HG03558 (cell line): ENCODE results near the gene CCDC88B.
"Not testable (repeated sequence)": the region's sequence is repeated elsewhere in the genome, so short reads cannot be mapped to it uniquely, and the experiment has no call there.

Experiments
- ATAC-seq: cut with Tn5 transposase; IDR thresholded peaks from one replicate; pipeline ENCODE4 v1.9.1; 2021; ENCODE audit warnings: moderate number of reproducible peaks; ENCODE audit not compliant: unreplicated experiment; ENCODE audit errors: extremely low read depth

The CCDC88B gene

GRCh38 chr11:64321026-64321425 is 19.0 kb upstream of the CCDC88B start:
- ATAC-seq, result no peak

- ATAC-seq, result no peak
Observed at GRCh38 chr11:64321533-64321932, 18.5 kb upstream of the CCDC88B start.

- no peak for ATAC-seq
Observed at GRCh38 chr11:64322925-64323260, 17.1 kb upstream of the CCDC88B start.

- no peak for ATAC-seq
Observed at GRCh38 chr11:64323373-64323772, 16.6 kb upstream of the CCDC88B start.

- ATAC-seq, result not testable (repeated sequence)
Observed at GRCh38 chr11:64323984-64324383, 16.0 kb upstream of the CCDC88B start.

GRCh38 chr11:64324692-64325469 is 15.1 kb upstream of the CCDC88B start:
- no peak for ATAC-seq

GRCh38 chr11:64327375-64327774 is 12.6 kb upstream of the CCDC88B start:
- no peak for ATAC-seq

GRCh38 chr11:64327993-64328392 is 12.0 kb upstream of the CCDC88B start:
- ATAC-seq, result no peak

GRCh38 chr11:64330888-64331287 is 9.1 kb upstream of the CCDC88B start:
- ATAC-seq, result no peak

- peak; percentile 50 for ATAC-seq
Observed at GRCh38 chr11:64331569-64332371, 8.2 kb upstream of the CCDC88B start.

- no peak for ATAC-seq
Observed at GRCh38 chr11:64333556-64333955, 6.4 kb upstream of the CCDC88B start.

- ATAC-seq, result peak; percentile 40
Observed at GRCh38 chr11:64334764-64335735, 5.0 kb upstream of the CCDC88B start.

- no peak for ATAC-seq
Observed at GRCh38 chr11:64337538-64338249, 2.3 kb upstream of the CCDC88B start.

- ATAC-seq, result no peak
Observed at GRCh38 chr11:64338716-64339115, 1.3 kb upstream of the CCDC88B start.

- no peak for ATAC-seq
Observed at GRCh38 chr11:64339286-64339685, 718 bp upstream of the CCDC88B start.

- ATAC-seq, result no peak
Observed at GRCh38 chr11:64340671-64341335, 799 bp downstream of the CCDC88B start.

GRCh38 chr11:64341429-64341828 is 1.4 kb downstream of the CCDC88B start:
- no peak for ATAC-seq

- no peak for ATAC-seq
Observed at GRCh38 chr11:64341851-64342791, 2.1 kb downstream of the CCDC88B start.
